ENCODE measurements around the gene SLC16A3. TPM values are rescaled to one million over a fixed set of nuclear protein-coding genes. Genes with fewer than 3 reads are reported as not detected.

Gene SLC16A3
- total and polyA plus RNA-seq, 9 of the 15 experiments (the other 6 are each of a cell fraction or from before 2014, with no cell fraction given), result 0.11 to 5.4 (median 1.2) TPM; not detected in 2

- no peaks in the 10 kb centered on the region for H3K9me1 ChIP-seq (ENCODE audit: control insufficient read depth, insufficient read depth, low read length)
- peaks cover 3% of the 10 kb centered on the region; the same call in 1 of the 3 replicates for H3K79me2 ChIP-seq (ENCODE audit: control insufficient read depth, insufficient read depth, low read length)
- peak overlapping the region; percentile 87 for H2AFZ ChIP-seq (ENCODE audit: low read depth, low read length)
- ATAC-seq (no peak), DNase-seq (ENCODE audit: extremely low read depth in 1 of 4, low spot score in 3 of 4) (no peak), FAIRE-seq (no peak)
- no TSS peak for BruUV-seq (replicated peaks)
- TF ChIP-seq HNRNPL (IDR thresholded peaks at IDR 0.05; ENCODE audit: low read depth, low read length) (0 out of 2 replicates have a peak, but pooled peaks have one; percentile 27), FOXP1 (CRISPR knock-in tag; IDR thresholded peaks at IDR 0.05) (no peak), ERF (CRISPR knock-in tag; IDR thresholded peaks at IDR 0.05) (0 out of 2 replicates have a peak, but pooled peaks have one; percentile 32), GATAD2A (IDR thresholded peaks at IDR 0.05) (0 out of 2 replicates have a peak, but pooled peaks have one; percentile 13)
- ChIA-PET CTCF (ENCODE audit: low intra/inter-chr PET ratio) (no interaction called here), POLR2A (interaction anchor here (0.9 to 1.6 kb wide), 2 partner anchors 10 to 23 kb away, joined by 3 to 8 read pairs; no protein-coding TSS in a partner anchor)
- H3K36me3 ChIP-seq (ENCODE audit: control insufficient read depth, insufficient read depth, low read length), result no peaks in the 10 kb centered on the region
- peak overlapping the region; percentile 74 to 83; a peak in 3 of 4 replicates for H3K9ac ChIP-seq (ENCODE audit: insufficient read depth in 1 of 2, low read depth in 2 of 2, low read length in 2 of 2)
- peak overlapping the region; percentile 40; the same call in 1 of the 2 replicates for H3K4me3 ChIP-seq
- peak overlapping the region; percentile 80 for H3K27ac ChIP-seq (ENCODE audit: extremely low read depth, low read depth, low read length)
- H4K20me1 ChIP-seq (replicated peaks; ENCODE audit: control insufficient read depth, insufficient read depth, low read length), result no peaks in the 10 kb centered on the region
- H3K27me3 ChIP-seq (ENCODE audit: control insufficient read depth in 2 of 2, insufficient read depth in 2 of 2, low read length in 2 of 2), result no peaks in the 10 kb centered on the region
- 79% methylated on average over 19 of the region's 21 CpGs for WGBS (ENCODE audit: insufficient coverage, low coverage, missing lambda C conversion rate)
- in situ Hi-C loops (cut with MboI) (no loop called here), intact Hi-C loops (cut with micrococcal nuclease) (no loop called here)
- peaks cover 35 to 92% of the 10 kb centered on the region in 2 experiments for H3K4me1 ChIP-seq (replicated peaks in 1 of 2; ENCODE audit: control insufficient read depth in 2 of 2, insufficient read depth in 2 of 2, low read length in 2 of 2)
- H3K9me3 ChIP-seq (replicated peaks; ENCODE audit: control insufficient read depth, insufficient read depth, low read depth, low read length), result no peaks in the 10 kb centered on the region
- H3K4me2 ChIP-seq (ENCODE audit: insufficient read depth, low read length), result peak overlapping the region; percentile 72
Measured at GRCh38 chr17:82232322-82232820, 3.5 kb downstream of the SLC16A3 start.
